Activated naive CD8-positive, alpha-beta T cell treated with anti-CD3 and anti-CD28 coated beads, Interleukin-2, amount 50 U/mL, for 16 hours (primary cell): ENCODE results near the gene POLR3H.
A peak's percentile ranks its signal among the peaks of the same experiment; 100 is the strongest.
"Not testable (repeated sequence)": the region's sequence is repeated elsewhere in the genome, so short reads cannot be mapped to it uniquely, and the experiment has no call there.

Source experiments
- DNase-seq: peaks from one replicate; pipeline ENCODE4 v3.0.0-alpha.2; 2020; ENCODE audit warnings: low read depth, low spot score

POLR3H gene, protein sequence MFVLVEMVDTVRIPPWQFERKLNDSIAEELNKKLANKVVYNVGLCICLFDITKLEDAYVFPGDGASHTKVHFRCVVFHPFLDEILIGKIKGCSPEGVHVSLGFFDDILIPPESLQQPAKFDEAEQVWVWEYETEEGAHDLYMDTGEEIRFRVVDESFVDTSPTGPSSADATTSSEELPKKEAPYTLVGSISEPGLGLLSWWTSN

GRCh38 chr22:41543854-41544670, at the start of gene POLR3H:
Gene POLR3H, minus strand, starts transcription at chr22:41544470. Its CDS starts 369 bp downstream, at chr22:41544101.
- DNase-seq = peak; percentile 93

DNA sequence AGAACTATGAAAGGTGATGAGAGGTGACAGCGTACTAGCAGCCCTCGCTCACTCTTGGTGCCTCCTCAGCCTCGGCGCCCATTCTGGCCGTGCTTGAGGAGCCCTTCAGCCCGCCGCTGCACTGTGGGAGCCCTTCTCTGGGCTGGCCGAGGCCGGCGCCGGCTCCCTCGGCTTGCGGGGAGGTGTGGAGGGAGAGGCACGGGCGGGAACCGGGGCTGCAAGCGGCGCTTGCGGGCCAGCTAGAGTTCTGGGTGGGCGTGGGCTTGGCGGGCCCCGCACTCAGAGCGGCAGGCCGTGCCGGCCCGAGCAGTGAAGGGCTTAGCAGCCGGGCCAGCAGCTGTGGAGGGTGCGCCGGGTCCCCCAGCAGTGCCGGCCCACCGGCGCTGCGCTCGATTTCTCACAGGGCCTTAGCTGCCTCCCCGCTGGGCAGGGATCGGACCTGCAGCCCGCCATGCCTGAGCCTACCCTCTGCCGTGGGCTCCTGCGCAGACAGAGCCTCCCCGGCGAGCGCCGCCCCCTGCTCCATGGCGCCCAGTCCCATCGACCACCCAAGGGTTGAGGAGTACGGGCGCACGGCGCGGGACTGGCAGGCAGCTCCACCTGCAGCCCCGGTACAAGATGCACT, 49.2 kb upstream of the POLR3H start:
- DNase-seq = not testable (repeated sequence)

- DNase-seq = peak; percentile 100
These were observed 45.3 kb upstream of the POLR3H start, which contains the start of gene PMM1 for GRCh38 chr22:41589391-41590241. Gene PMM1, minus strand, starts transcription at chr22:41589840. Its CDS starts 35 bp downstream, at chr22:41589805.

DNA sequence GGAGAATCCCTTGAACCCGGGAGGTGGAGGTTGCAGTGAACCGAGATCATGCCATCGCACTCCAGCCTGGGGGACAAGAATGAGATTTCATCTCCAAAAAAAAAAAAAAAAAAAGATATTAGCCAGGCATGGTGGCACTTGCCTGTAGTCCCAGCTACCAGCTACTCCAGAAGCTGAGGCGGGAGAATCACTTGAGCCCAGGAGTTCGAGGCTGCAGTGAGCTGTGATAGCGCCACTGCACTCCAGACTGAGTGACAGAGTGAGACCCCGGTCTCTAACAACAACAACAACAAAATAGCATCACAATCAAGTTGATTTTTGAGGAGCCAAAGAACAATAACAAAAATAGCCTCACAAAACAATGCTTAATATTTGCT, 43.1 kb upstream of the POLR3H start:
- DNase-seq = no peak

GRCh38 chr22:41585898-41586297, 41.6 kb upstream of the POLR3H start:
- no peak for DNase-seq

- no peak for DNase-seq
These were observed 40.6 kb upstream of the POLR3H start for GRCh38 chr22:41584881-41585280.

DNA sequence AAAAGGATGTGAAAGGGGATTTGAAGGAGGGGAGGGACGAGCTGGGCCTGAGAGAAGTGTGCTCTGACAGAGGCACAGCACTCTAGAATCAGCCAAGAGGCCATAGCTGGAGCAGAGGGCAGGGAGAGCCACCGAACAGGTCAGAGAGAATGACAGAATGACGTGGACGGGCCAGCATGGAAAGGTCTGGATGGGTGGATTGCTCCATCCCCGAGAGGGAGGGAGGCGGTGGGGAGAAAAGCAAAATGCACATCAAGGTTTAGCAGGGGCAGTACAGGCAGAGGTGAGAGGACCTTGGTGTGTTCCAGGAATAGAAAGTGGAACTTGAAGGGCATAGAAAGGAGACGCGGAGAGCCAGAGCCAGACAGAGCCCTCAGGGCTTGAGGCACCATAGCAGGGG, 38.4 kb upstream of the POLR3H start:
- no peak for DNase-seq

- DNase-seq = no peak
These were observed 35.7 kb upstream of the POLR3H start for GRCh38 chr22:41579997-41580355.

- no peak for DNase-seq
These were observed 35.2 kb upstream of the POLR3H start for GRCh38 chr22:41579297-41579996.

GRCh38 chr22:41578818-41579217, 34.5 kb upstream of the POLR3H start:
- no peak for DNase-seq

GRCh38 chr22:41578114-41578513, 33.8 kb upstream of the POLR3H start:
- no peak for DNase-seq

GRCh38 chr22:41576877-41577276, 32.6 kb upstream of the POLR3H start:
- no peak for DNase-seq

- no peak for DNase-seq
These were observed 31.3 kb upstream of the POLR3H start for GRCh38 chr22:41575533-41575932.

DNA sequence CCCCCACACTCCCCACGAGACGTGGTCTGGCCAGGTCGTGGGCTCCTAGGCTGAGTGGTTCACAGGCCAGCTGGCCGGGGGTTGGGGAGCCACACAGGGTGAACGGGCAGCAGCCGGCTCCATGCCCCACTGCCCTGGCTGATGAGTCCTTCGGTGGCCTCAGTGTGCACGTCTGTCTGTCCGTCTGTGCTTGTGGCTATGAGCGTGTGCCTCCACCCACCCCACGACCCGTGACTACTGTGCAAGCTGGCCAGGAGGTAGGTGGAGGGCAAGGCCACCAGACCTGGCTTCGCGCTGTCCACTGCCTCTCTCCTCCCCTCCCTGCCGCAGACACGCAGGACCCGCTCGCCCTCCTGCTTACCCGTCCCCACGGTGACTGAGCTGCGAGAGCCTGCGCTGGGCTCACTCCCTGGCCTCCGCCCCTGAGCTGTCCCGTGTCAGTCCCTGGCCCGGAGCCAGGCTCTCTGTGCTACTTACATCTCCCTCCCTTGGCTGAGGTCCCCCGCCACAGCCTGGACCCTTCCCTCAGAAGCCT, 30.6 kb upstream of the POLR3H start:
- DNase-seq = no peak

GRCh38 chr22:41573677-41574076, 29.4 kb upstream of the POLR3H start:
- DNase-seq = no peak

GRCh38 chr22:41572305-41572704, 28.0 kb upstream of the POLR3H start:
- DNase-seq = not testable (repeated sequence)

GRCh38 chr22:41571786-41572185, 27.5 kb upstream of the POLR3H start:
- DNase-seq = no peak

- DNase-seq = no peak
These were observed 26.0 kb upstream of the POLR3H start for GRCh38 chr22:41570221-41570620.

DNA sequence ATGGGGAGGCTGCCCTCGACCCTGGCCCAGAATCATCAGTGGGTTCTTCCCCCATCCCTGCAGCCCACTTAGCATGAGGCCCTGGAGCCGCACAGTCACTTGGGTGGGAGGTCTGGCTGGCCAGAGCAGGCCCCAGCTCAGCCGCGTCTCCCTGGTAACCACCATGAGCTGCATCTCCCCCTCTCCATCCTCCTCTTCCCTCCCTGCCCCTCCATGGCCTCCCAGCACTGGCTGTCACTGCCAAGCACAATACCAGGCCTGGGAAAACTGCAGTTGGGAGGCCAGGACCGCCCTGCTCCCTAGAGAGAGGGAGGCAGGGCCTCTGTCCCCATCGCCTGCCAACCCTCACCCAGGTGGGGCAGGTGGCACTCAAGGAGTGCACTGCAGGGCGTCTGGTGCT, 24.5 kb upstream of the POLR3H start:
- no peak for DNase-seq

- no peak for DNase-seq
These were observed 23.2 kb upstream of the POLR3H start for GRCh38 chr22:41567512-41567768.

GRCh38 chr22:41565403-41566054, 21.3 kb upstream of the POLR3H start:
- no peak for DNase-seq
